PFSK-1 (cell line): ENCODE measurements around the gene RPH3AL.

Source experiments
- POLR2AphosphoS5 ChIP-seq: IDR thresholded peaks from 2 replicates; pipeline ENCODE4 v1.6.1; 2012; ENCODE audit warnings: low read depth, mild to moderate bottlenecking, control low read depth, low read length, moderate library complexity
- SIN3A ChIP-seq: IDR thresholded peaks from 2 replicates; pipeline ENCODE4 v1.6.1; 2012; ENCODE audit warnings: mild to moderate bottlenecking, low read length, moderate library complexity, borderline replicate concordance; ENCODE audit not compliant: insufficient read depth
- TAF1 ChIP-seq: IDR thresholded peaks from 2 replicates; pipeline ENCODE4 v1.6.1; 2012; ENCODE audit warnings: low read length, control low read depth, borderline replicate concordance; ENCODE audit not compliant: insufficient read depth

- TF ChIP-seq TAF1 (no peak), POLR2AphosphoS5 (no peak), SIN3A (no peak)
These were observed 173.6 kb downstream of the RPH3AL start for GRCh38 chr17:179066-179432.
